Left lung (tissue), 10 donors: ENCODE measurements around the gene NQO2. TPM values are rescaled to one million over a fixed set of nuclear protein-coding genes. Genes with fewer than 3 reads are reported as not detected.

Experiments used
- ATAC-seq: fragments of 200-7000 bp; cut with Tn5 transposase; one replicate; pipeline ENCODE4 v1.9.1; 2020; ENCODE audit warnings: moderate library complexity
- DNase-seq, 4 donors: peaks; one replicate each; pipeline ENCODE4 v3.0.0-alpha.2; 2013 to 2020
- H3K27ac ChIP-seq, 2 donors: fragments of 200-600 bp; sonication (generic) in 1 of 2; one replicate each; pipeline versions ENCODE4 v1.5.0 to v1.8.0; 2020 to 2021
- H3K27me3 ChIP-seq, 2 donors: fragments of 200-600 bp; sonication (generic) in 1 of 2; one replicate each; pipeline versions ENCODE4 v1.5.0 to v1.8.0; 2020 to 2021
- H3K36me3 ChIP-seq, 2 donors: fragments of 200-600 bp; sonication (generic) in 1 of 2; one replicate each; pipeline versions ENCODE4 v1.5.0 to v1.8.0; 2020 to 2021
- H3K4me1 ChIP-seq, 2 donors: fragments of 200-600 bp; one replicate each; pipeline ENCODE4 v1.8.0; 2021
- H3K4me3 ChIP-seq, 2 donors: fragments of 200-600 bp; sonication (generic) in 1 of 2; one replicate each; pipeline versions ENCODE4 v1.5.0 to v1.8.0; 2020 to 2021; ENCODE audit warnings: mild to moderate bottlenecking in 1 of 2
- H3K9me3 ChIP-seq, 2 donors: fragments of 200-600 bp; sonication (generic) in 1 of 2; one replicate each; pipeline versions ENCODE4 v1.5.0 to v1.8.0; 2020 to 2021
- CTCF ChIP-seq, 2 donors: fragments of 200-600 bp; sonication (generic) in 1 of 2; IDR thresholded peaks; one replicate each; pipeline versions ENCODE4 v1.5.0 to v1.8.0; 2021; ENCODE audit warnings: antibody characterized with exemption in 2 of 2
- intact Hi-C, 2 donors: fragments of 100-400 bp; cut with DNase I; formaldehyde crosslinking; loops; one replicate each; pipeline versions ENCODE4 v1.11.2 to v1.14.2; 2022
- polyA plus RNA-seq, 6 donors: library from polyadenylated mRNA; unstranded; fragments of 120-200 nt; gene quantifications; one replicate each; pipeline ENCODE4 v1.2.1, GENCODE V29; 2013; ENCODE audit not compliant: insufficient read length in 6 of 6
- total RNA-seq, 2 donors: library from RNA; stranded (reverse); fragmentation: NEBNext Ultra II Directional; extraction: Animal tissue kit (Norgen Biotek cat#: 25700); gene quantifications; one replicate each; pipeline ENCODE4 v1.2.1, GENCODE V29; 2021
- donor health status: DM: no; HTN: yes; CAD: no.
- donor health status: DM: no; HTN: no; CAD: no.

Gene NQO2
- total and polyA plus RNA-seq, 8 donors, result 22.0 to 55.8 (median 31.7) TPM

- Histone ChIP-seq H3K27me3 (no peaks in the 10 kb centered on the region), H3K9me3 (no peaks in the 10 kb centered on the region), H3K4me1 (peaks cover 19 to 73% of the 10 kb centered on the region in 2 donors), H3K4me3 (no peak overlapping the region), H3K36me3 (peaks cover 0 to 22% of the 10 kb centered on the region in 2 donors), H3K27ac (peak overlapping the region; percentile 50 to 74)
- no peak for TF ChIP-seq CTCF (IDR thresholded peaks at IDR 0.05)
- peak; percentile 8 for ATAC-seq
- intact Hi-C loops, result no loop called here
- no peak for DNase-seq
Measured at GRCh38 chr6:2959909-2960719, 39.6 kb upstream of the NQO2 start.

GRCh38 chr6:2960935-2961334 is 38.8 kb upstream of the NQO2 start:
- Histone ChIP-seq H3K27ac (peak overlapping the region; percentile 50 to 74), H3K9me3 (no peaks in the 10 kb centered on the region), H3K27me3 (no peaks in the 10 kb centered on the region), H3K36me3 (peaks cover 0 to 16% of the 10 kb centered on the region in 2 donors), H3K4me3 (no peak overlapping the region), H3K4me1 (peaks cover 19 to 74% of the 10 kb centered on the region in 2 donors)
- no peak for TF ChIP-seq CTCF (IDR thresholded peaks at IDR 0.05)
- intact Hi-C loops, result no loop called here
- no peak for ATAC-seq
- DNase-seq, result no peak

DNA sequence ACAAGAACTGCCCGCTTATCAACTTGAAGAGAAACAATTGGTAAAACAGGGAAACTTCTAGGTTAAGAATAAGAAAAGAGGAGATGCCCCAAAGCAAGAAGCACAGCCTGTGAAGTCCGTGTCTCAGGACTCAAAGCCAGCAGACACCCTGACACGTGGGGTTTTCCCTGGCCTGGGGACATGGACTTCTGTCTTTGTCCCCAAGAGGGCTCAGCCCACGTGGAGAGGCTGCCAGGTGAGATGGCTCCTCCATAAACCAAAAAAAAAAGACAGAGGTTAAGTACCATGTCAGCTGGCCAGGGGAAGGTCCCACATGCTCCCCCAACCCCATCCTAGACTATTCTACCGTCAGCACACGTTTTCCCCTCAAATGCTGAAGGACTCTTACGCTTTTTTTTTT is 38.2 kb upstream of the NQO2 start:
- peaks cover 19 to 76% of the 10 kb centered on the region in 2 donors for H3K4me1 ChIP-seq
- TF ChIP-seq CTCF (IDR thresholded peaks at IDR 0.05), result no peak
- DNase-seq (no peak), ATAC-seq (no peak)
- H3K4me3 ChIP-seq, result no peak overlapping the region
- no peaks in the 10 kb centered on the region for H3K27me3 ChIP-seq
- peaks cover 0 to 10% of the 10 kb centered on the region in 2 donors for H3K36me3 ChIP-seq
- H3K27ac ChIP-seq, result peak overlapping the region; percentile 50 to 74
- intact Hi-C loops, result no loop called here
- no peaks in the 10 kb centered on the region for H3K9me3 ChIP-seq

GRCh38 chr6:2962004-2962403 is 37.7 kb upstream of the NQO2 start:
- no peak for TF ChIP-seq CTCF (IDR thresholded peaks at IDR 0.05)
- H3K27me3 ChIP-seq, result no peaks in the 10 kb centered on the region
- peak; percentile 80 for ATAC-seq
- DNase-seq, result peak in 2 of 4 donors; percentile 68 to 83
- peak overlapping the region; percentile 50 to 74 for H3K27ac ChIP-seq
- peaks cover 19 to 75% of the 10 kb centered on the region in 2 donors for H3K4me1 ChIP-seq
- no peak overlapping the region for H3K4me3 ChIP-seq
- intact Hi-C loops, result no loop called here
- H3K36me3 ChIP-seq, result peaks cover 0 to 5% of the 10 kb centered on the region in 2 donors
- no peaks in the 10 kb centered on the region for H3K9me3 ChIP-seq

GRCh38 chr6:2962636-2963035 is 37.1 kb upstream of the NQO2 start:
- intact Hi-C loops, result no loop called here
- peaks cover 0 to 4% of the 10 kb centered on the region in 2 donors for H3K36me3 ChIP-seq

More at GRCh38 chr6:2962636-2963035, 37.1 kb upstream of the NQO2 start:
- TF ChIP-seq CTCF (IDR thresholded peaks at IDR 0.05), result no peak
- DNase-seq, result no peak
- Histone ChIP-seq H3K27ac (peak overlapping the region; percentile 50 to 74), H3K4me1 (peaks cover 19 to 75% of the 10 kb centered on the region in 2 donors), H3K9me3 (no peaks in the 10 kb centered on the region), H3K27me3 (no peaks in the 10 kb centered on the region), H3K4me3 (no peak overlapping the region)
- ATAC-seq, result peak; percentile 66
